GM12801 (cell line): Measurements from ENCODE around the gene ERO1B.

ENCODE experiments used
- TF ChIP-seq, protein P1 (sequence below): IDR thresholded peaks from one replicate; pipeline ENCODE4 v1.5.1; 2011; ENCODE audit warnings: control low read depth; ENCODE audit not compliant: insufficient read length; ENCODE audit errors: extremely low read depth

The ERO1B gene

DNA sequence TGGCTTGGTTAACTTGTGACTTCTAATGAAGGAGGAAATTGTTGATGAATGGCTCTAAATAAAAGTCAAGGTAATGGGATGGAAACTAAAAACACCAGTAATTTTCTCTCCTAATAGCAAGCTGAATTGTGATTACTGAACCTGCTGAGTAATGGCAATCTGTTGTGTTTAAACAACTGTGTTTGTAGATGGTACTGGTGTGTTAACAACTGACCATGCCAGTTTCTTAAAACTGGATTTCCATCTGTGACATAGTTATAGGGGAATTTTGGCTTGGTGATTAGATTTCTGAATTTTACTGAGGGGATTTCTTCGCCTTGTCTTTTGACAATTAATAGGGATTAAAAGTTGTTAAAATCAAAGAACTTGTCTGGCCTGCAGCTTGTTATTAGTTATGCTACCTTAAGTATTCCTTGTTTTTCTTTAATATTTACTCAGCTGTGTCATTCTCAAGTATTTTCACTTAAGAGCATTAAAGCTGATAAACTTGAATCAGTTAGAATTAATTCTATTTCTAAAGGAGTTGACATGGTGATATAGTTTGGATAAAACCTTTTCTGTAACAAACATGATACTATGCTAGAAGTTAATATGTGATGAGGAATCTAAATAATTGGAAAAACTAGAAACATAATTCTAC, 7.9 kb upstream of the ERO1B start:
- TF ChIP-seq, protein P1, sequence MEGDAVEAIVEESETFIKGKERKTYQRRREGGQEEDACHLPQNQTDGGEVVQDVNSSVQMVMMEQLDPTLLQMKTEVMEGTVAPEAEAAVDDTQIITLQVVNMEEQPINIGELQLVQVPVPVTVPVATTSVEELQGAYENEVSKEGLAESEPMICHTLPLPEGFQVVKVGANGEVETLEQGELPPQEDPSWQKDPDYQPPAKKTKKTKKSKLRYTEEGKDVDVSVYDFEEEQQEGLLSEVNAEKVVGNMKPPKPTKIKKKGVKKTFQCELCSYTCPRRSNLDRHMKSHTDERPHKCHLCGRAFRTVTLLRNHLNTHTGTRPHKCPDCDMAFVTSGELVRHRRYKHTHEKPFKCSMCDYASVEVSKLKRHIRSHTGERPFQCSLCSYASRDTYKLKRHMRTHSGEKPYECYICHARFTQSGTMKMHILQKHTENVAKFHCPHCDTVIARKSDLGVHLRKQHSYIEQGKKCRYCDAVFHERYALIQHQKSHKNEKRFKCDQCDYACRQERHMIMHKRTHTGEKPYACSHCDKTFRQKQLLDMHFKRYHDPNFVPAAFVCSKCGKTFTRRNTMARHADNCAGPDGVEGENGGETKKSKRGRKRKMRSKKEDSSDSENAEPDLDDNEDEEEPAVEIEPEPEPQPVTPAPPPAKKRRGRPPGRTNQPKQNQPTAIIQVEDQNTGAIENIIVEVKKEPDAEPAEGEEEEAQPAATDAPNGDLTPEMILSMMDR = no peak

DNA sequence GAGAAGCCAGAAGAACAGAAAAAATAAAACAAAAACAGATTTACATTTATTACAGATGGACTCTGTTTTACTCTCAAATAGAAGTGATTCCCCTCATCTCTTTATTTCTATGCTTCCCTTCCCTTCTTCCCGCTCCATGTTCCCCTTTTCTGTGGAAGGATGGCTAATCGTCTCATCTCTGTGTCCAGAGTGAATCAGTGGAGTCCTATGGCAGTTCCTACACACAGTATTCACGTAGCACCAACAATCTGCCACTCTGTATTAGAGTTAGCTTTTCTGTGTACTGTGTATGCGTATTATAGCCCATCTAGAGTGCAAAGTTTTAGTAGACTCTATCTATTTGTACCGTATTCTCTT, 6.8 kb upstream of the ERO1B start:
- TF ChIP-seq, protein P1 = no peak

DNA sequence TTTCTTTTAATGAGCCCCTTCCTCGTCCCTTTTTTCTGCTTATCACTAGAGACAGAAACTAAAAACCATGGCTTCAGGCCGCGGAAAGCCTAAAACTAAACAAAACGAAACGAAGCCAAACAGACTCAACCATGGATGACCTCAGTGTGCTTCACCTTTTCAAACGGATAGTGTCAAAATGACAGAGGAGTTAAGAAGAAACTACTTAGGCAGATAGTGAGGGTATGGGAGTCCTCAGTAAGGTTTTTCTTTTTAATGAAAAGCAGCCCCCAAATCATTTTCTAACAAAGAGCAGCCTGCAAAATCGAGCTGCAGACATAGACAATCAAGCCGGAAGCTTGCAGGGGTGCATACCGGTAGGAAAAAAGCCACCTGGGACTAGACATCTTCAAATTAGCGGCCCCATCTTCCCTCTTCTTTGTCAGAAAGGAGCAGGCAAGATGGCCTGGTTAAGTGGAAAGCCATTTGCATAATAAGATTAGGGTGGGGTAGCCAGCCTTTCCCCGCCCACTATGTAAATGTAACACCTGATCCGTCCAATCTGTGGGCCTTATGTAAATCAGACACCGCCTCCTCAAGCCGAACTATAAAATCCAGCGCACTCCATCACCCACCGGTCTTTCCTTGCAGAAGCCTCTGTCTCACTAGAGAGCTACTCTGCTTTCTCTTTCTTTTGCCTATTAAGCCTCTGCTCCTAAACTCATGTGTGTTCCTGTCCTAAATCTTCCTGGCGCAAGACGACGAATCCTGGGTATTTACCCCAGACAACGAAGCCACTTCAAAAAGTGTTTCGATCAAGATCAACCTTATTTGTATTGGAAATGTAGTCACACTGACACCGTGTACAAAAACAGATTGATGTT, 6.2 kb upstream of the ERO1B start:
- TF ChIP-seq, protein P1 = no peak

DNA sequence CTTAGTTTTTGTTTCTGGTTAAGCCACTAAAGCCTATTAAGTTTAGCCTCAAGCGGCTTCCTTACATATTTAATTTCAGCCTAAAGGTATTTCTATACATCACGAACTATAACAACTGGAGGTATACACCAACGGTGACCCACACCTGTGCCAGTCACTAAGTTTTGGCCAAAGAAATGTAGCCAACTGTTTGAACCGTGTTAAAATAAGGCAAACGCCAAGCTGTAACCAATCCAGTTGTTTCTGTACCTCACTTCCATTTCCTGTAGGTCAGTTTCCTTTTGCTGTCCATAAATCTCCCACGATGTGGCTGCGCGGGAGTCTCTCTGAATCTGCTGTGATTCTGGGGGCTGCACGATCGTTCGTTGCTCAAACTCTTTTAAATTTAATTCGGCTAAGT, 5.6 kb upstream of the ERO1B start:
- TF ChIP-seq, protein P1 = no peak

DNA sequence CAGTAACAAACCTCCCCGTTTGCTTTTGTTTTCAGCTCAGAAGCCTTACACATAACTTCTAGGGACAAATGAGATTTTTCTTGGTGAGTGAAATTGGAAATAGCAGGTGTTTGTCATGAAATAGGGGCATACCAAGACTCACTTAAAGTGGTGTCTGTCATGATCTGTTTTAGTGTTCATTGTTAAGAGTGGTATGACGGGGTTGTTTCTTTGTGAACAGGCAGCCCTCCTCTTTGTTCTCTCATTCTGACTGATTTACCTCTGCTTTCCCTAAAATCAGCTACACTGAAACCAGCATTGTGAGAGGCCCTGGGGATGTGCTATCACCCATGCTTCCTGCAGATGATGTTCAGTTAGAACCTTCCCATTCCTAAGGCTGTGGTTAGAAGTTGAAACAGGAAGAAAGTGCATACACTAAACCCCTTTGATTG, 2.5 kb upstream of the ERO1B start:
- TF ChIP-seq, protein P1 = no peak

DNA sequence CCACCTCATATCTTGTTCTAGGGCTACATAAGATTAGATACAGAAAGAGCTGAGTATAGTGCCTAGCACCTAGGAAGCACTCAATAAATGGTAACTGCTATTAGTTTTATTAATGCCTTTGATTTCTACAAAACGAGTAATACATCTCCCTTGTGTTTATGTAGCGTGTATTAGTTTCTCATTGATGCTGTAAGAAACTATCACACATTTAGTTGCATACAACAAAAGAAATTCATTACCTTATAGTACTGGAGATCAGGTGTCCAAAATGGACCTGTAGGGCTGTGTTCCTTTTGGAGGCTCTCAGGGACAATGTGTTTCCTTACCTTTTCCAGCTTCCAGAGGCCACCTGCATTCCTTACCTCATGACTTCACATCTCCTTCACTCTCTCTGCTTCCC, 961 bp upstream of the ERO1B start:
- TF ChIP-seq, protein P1 = no peak

DNA sequence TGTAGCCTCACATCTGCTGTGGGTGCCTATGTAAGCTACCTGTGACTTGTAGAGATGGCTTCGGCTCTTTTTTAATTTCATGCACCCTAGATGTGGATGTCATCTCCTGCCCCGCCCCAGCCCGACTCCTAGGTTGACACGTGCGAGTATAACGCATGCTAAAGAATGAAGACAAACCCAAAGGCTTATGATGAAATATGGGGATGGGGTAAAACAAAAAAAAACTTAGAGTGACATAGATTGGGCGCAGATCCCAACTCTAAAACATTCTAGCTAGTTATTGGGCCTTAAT, 613 bp upstream of the ERO1B start:
- TF ChIP-seq, protein P1 = no peak
